Stimulated activated CD4-positive, alpha-beta T cell treated with anti-CD3 and anti-CD28 coated beads, Interleukin-12 subunit alpha, Interleukin-12 subunit beta, amount 100 ng/mL, for 48 hours (primary cell): Measurements from ENCODE around the gene MAG.
A peak's percentile ranks its signal among the peaks of the same experiment; 100 is the strongest.

Source experiments
- DNase-seq, 3 donors: peaks; one replicate each; pipeline ENCODE4 v3.0.0-alpha.2; 2020; ENCODE audit warnings: low read depth in 2 of 3, low spot score in 1 of 3

Gene MAG

GRCh38 chr19:35341565-35342225 lies 49.7 kb downstream of the MAG start:
- no peak for DNase-seq

GRCh38 chr19:35342430-35342829 lies 50.5 kb downstream of the MAG start:
- DNase-seq, result no peak

- DNase-seq, result no peak
Measured at GRCh38 chr19:35344511-35345031, 52.6 kb downstream of the MAG start.

- no peak for DNase-seq
Measured at GRCh38 chr19:35345671-35346111, 53.7 kb downstream of the MAG start.

GRCh38 chr19:35346193-35347052 lies 54.5 kb downstream of the MAG start:
- peak; percentile 59 to 69 (median 61) for DNase-seq

GRCh38 chr19:35347171-35347929 lies 55.4 kb downstream of the MAG start, which contains the start of gene FFAR1:
Gene FFAR1 (plus strand): TSS chr19:35347902. CDS start chr19:35351552, 3,650 bp downstream.
- DNase-seq, result peak; percentile 39 to 67 (median 57)

GRCh38 chr19:35347930-35348298 lies 56.0 kb downstream of the MAG start:
- no peak for DNase-seq

- DNase-seq, result no peak
Measured at GRCh38 chr19:35348911-35349611, 57.1 kb downstream of the MAG start.

GRCh38 chr19:35349614-35350521 lies 57.9 kb downstream of the MAG start:
- DNase-seq, result no peak

- no peak for DNase-seq
Measured at GRCh38 chr19:35350591-35350990, 58.6 kb downstream of the MAG start.

- DNase-seq, result no peak
Measured at GRCh38 chr19:35351411-35352176, 59.6 kb downstream of the MAG start.

- DNase-seq, result no peak
Measured at GRCh38 chr19:35352177-35352447, 60.2 kb downstream of the MAG start.

GRCh38 chr19:35352448-35353304 lies 60.7 kb downstream of the MAG start:
- peak; percentile 61 to 74 (median 67) for DNase-seq

GRCh38 chr19:35353635-35354034 lies 61.7 kb downstream of the MAG start:
- DNase-seq, result no peak

- DNase-seq, result no peak
Measured at GRCh38 chr19:35354898-35355297, 62.9 kb downstream of the MAG start.

GRCh38 chr19:35355791-35356460 lies 64.0 kb downstream of the MAG start:
- DNase-seq, result no peak

GRCh38 chr19:35357867-35358573 lies 66.1 kb downstream of the MAG start, which contains the start of gene FFAR3:
Gene FFAR3 (plus strand): TSS chr19:35358460. CDS start chr19:35358891, 431 bp downstream.
- DNase-seq, result no peak
